Left ventricle myocardium superior (tissue), 1 donor: Measurements from ENCODE around the gene TES. TPM values are rescaled to one million over a fixed set of nuclear protein-coding genes. Genes with fewer than 3 reads are reported as not detected.

Experiments used
- ATAC-seq: fragments of 200-7000 bp; cut with Tn5 transposase; one replicate; pipeline ENCODE4 v1.9.1; 2020; ENCODE audit warnings: mild to moderate bottlenecking, moderate library complexity
- DNase-seq: peaks from one replicate; pipeline ENCODE4 v3.0.0-alpha.2; 2020
- intact Hi-C: fragments of 100-400 bp; cut with micrococcal nuclease; formaldehyde crosslinking; loops from one replicate; pipeline ENCODE4 v1.11.0; 2022
- total RNA-seq: library from RNA; stranded (reverse); fragmentation: NEBNext Ultra II Directional; extraction: Animal tissue kit (Norgen Biotek cat#: 25700); gene quantifications from one replicate; pipeline ENCODE4 v1.2.1, GENCODE V29; 2021
- donor health status: DM: no; HTN: yes; CAD: no; lungs with severe emphysema.

TES gene
- total RNA-seq, 1 donor from 2014 or later, result 26.2 TPM

- intact Hi-C loops, result no loop called here
- no peak for DNase-seq
- ATAC-seq, result no peak
Observed at GRCh38 chr7:116216956-116217571, 6.7 kb downstream of the TES start.

DNA sequence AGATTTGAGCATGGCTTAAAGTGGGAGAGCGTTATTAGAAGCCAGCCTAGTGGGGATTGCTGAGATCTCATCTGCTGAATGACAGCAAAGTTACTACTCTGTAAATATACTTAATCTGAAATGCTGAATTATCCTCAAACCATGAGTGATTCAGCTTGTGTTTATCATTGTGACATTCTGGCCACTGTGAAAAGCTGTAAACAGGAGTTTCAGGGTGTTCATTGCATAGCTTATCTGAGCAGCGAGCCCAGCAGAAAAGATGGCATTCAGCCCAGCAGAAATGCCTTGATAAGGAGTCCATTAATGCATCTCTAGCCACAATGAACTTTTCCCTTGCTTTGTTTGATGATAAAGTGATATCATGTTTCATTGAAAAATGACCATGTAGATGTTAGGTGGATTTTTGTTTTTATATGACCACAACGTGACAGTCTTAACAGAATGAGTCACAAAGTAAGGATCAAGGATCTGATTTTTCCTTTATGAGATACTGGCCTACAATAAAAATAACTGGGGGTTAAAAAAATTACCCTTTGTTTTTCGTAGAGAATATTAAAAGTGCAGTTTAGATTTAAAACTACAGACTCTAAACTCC, 7.8 kb downstream of the TES start:
- ATAC-seq (no peak), DNase-seq (no peak)
- intact Hi-C loops, result no loop called here

DNA sequence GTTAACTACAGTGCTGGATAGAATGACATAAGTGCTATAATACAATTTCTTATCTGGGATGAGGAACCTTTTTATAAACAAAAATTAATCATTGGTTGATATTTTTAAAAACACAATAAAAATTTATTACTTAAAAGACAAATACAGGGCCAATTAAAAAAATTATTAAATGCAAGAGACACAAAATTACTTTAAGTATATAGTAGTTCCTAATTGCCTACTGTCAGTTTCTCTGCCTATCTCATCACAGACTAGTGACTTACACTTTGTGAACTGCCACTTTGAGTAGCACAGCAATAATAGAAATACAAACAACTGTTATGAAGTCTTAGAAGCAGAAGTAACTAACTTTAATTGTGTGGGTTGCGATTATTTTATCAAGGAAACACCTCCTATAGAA, 8.4 kb downstream of the TES start:
- no peak for ATAC-seq
- DNase-seq, result no peak
- intact Hi-C loops, result no loop called here

DNA sequence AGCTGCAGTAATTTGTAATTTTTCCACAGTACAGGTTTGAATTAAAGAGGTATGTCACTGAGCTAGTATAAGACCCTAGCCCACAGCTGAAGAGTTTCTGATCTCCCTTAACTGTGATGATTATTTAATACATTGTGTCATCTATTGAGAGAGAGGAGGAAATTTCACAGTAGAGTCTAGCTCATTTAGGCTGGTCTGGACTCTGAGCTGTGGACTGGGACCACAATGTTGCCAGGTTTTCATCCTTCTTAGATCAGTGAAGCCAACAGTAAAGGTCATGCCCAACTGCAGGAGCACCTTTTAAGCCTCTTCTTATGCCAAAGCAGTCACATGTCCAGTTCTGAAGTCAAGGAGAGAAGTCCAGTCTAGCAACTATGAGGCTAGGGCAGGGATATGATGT, 8.9 kb downstream of the TES start:
- intact Hi-C loops, result no loop called here
- DNase-seq, result no peak
- no peak for ATAC-seq

DNA sequence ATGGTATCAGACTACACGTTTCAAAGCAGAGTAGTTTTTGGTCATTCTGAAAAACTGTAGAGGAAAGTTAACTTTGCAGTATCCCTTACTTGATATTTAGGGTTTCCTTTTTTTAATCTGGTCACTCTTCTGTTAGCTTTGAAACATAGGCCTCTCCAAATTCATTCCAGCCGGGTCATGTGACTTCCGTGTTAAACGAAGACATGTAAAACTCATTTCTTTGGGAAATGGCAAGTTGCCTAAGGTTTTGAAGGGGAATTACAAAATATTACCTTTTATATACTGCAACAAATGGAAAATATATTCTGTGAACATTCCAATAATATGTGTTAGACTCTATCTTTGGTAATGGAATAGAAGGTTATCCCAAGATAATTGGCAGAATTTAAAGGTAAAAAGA, 9.5 kb downstream of the TES start:
- intact Hi-C loops, result no loop called here
- ATAC-seq, result no peak

GRCh38 chr7:116222501-116222900, 12.2 kb downstream of the TES start:
- ATAC-seq, result no peak
- intact Hi-C loops, result no loop called here

More for the DNA sequence above, 9.5 kb downstream of the TES start:
- DNase-seq, result no peak

GRCh38 chr7:116223588-116223987, 13.2 kb downstream of the TES start:
- DNase-seq (no peak), ATAC-seq (no peak)
- intact Hi-C loops, result no loop called here

More at GRCh38 chr7:116222501-116222900, 12.2 kb downstream of the TES start:
- no peak for DNase-seq

- intact Hi-C loops, result no loop called here
- DNase-seq (no peak), ATAC-seq (no peak)
Observed at GRCh38 chr7:116224492-116225098, 14.3 kb downstream of the TES start.

GRCh38 chr7:116225860-116226259, 15.5 kb downstream of the TES start:
- intact Hi-C loops, result no loop called here
- ATAC-seq (no peak), DNase-seq (no peak)

- intact Hi-C loops, result no loop called here
- no peak for ATAC-seq
- no peak for DNase-seq
Observed at GRCh38 chr7:116226664-116227063, 16.3 kb downstream of the TES start.

- ATAC-seq (peak; percentile 72), DNase-seq (no peak)
- intact Hi-C loops, result no loop called here
Observed at GRCh38 chr7:116227678-116228239, 17.4 kb downstream of the TES start.

GRCh38 chr7:116228241-116228640, 17.9 kb downstream of the TES start:
- intact Hi-C loops, result no loop called here
- peak; percentile 64 for ATAC-seq

DNA sequence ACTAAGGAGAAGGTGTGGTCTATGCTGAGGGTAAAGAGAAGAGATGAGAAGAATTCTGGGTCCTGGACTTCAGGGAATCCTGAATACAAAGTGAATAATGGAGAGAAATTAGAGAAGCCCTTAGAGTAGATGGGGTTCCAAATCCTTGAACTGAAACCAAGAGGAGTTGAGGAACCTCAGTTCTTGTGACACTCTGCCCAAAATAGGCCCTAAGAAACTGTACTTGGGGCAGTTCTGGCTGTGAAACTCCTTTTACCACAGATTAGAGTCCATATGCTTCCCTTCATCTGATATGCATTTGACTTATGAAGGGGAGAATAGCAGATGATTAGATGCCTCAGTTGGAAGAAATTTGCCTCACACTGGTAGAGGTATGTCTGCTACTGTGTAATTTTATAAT, 19.0 kb downstream of the TES start:
- no peak for DNase-seq
- intact Hi-C loops, result no loop called here
- no peak for ATAC-seq

More at GRCh38 chr7:116228241-116228640, 17.9 kb downstream of the TES start:
- no peak for DNase-seq

DNA sequence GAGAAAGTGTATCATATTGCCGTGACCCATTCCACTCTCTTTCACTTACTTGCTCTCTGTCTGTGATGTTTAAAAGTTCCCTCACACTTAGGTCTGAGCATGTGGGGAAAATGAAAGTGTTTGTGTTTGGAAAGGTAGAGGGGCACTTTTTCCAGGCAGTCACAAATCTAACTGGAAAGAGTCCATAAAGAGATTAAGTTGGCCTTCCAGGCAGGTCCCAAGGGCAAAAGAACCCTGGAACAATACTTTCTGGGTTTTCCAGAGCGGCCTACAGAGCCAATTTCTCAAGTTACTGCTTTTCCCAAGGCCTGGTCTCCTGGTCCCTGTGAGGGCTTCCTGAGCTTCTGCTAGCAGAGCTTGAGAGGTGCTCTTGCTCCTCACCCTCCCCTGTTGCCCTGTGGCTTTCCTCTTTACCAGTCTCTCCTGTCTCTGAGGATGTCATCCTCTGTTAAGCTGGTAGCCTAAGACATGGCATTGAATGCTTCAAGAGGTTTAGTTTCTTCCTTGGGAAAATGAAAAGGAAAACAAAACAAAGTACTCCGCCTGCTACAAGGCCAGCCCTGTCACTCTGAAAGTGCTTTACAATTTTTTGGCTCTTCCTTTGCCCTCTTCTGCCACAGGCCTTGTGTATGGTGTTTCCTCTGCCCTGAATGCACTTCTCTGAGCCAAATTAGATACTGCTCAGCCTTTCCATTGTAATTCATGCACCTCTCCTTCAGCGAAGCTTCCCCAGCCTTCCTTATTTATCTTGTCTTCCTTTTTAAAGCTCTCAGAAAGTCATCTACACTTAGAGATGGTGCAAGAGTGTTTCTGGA, 20.1 kb downstream of the TES start:
- DNase-seq (no peak), ATAC-seq (peak; percentile 67)
- intact Hi-C loops, result no loop called here

GRCh38 chr7:116231543-116231942, 21.2 kb downstream of the TES start:
- ATAC-seq (no peak), DNase-seq (no peak)
- intact Hi-C loops, result no loop called here

GRCh38 chr7:116231949-116232348, 21.6 kb downstream of the TES start:
- ATAC-seq (peak; percentile 19), DNase-seq (no peak)
- intact Hi-C loops, result no loop called here

DNA sequence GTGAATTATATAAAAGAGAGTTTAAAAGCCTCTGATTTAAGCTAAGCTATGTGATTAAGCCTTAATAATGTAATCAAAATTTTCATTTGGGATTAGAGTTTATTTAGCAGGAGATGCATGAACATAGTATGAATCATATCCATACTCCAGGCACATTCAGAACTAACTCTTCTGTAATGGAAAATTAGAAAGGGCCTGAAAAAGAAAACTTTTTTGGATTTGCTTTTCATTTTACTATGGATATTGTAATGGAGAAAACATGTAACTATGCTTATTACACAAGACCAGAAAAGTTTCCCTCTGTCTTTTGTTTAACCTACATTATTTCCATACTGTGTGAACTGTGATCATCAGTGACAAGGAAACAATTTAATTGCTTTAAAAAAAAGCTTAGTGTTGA, 22.0 kb downstream of the TES start:
- intact Hi-C loops, result no loop called here
- ATAC-seq, result no peak
- DNase-seq, result no peak

- DNase-seq (no peak), ATAC-seq (no peak)
- intact Hi-C loops, result no loop called here
Observed at GRCh38 chr7:116232920-116233319, 22.6 kb downstream of the TES start.

DNA sequence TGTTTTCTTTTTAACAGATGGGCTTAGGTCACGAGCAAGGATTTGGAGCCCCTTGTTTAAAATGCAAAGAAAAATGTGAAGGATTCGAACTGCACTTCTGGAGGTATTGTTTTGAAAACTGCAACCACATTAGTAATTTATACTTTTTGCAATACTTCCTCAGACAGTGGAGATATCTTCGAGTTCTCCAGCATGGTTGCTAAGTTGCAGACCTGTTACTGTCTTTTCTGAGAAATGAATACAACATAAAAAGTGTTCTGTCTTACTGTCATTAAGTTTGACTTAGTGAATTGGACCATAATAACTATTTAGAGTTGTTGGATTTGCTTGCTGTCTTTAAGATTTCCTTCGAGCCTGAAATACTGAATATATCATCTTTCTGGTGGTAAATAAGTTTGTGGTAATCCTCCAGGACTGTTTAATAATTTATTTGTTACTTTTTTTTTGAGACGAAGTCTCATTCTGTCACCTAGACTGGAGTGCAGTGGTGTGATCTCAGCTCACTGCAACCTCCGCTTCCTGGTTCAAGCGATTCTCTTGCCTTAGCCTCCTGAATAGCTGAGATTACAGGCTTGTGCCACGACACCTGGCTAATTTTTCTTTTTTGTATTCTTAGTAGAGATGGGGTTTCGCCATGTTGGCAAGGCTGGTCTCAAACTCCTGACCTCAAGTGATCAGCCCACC, 24.3 kb downstream of the TES start:
- no peak for ATAC-seq
- DNase-seq, result no peak
- intact Hi-C loops, result no loop called here
